PC-3 (cell line): ENCODE data around the gene AMT. TPM values are rescaled to one million over a fixed set of nuclear protein-coding genes. Genes with fewer than 3 reads are reported as not detected.

Experiments
- ATAC-seq: fragments of 200-7000 bp; cut with Tn5 transposase; 2 replicates; pipeline ENCODE4 v1.9.1; 2020; ENCODE audit warnings: mild to moderate bottlenecking, moderate library complexity
- BruUV-seq: library from RNA; stranded (reverse); fragments of 400-500 nt; replicated peaks from 2 replicates; lab custom pipeline; 2021; lab: Mats Ljungman, UMichigan
- CTCF ChIA-PET: fragments of 300-600 bp; sonication (Branson Sonifier 250); formaldehyde crosslinking; loops from one replicate; lab custom pipeline; 2022; ENCODE audit warnings: antibody characterized with exemption; lab: Charles Lee
- POLR2A ChIA-PET: fragments of 300-600 bp; sonication (Branson Sonifier 250); formaldehyde crosslinking; loops from one replicate; lab custom pipeline; 2022; ENCODE audit warnings: antibody characterized with exemption; ENCODE audit not compliant: unreplicated experiment; lab: Charles Lee
- DNase-seq: peaks from one replicate; pipeline ENCODE4 v3.0.0-alpha.2; 2015
- H2AFZ ChIP-seq: fragments of 300-600 bp; sonication (generic); 2 replicates; pipeline ENCODE4 v1.6.0; 2016; ENCODE audit warnings: antibody characterized with exemption, low read length
- H3F3A ChIP-seq: fragments of 300-600 bp; sonication (generic); one replicate; pipeline ENCODE4 v1.6.0; 2017; ENCODE audit warnings: antibody characterized with exemption, low read length, control low read depth, mild to moderate bottlenecking; ENCODE audit not compliant: unreplicated experiment
- H3K27ac ChIP-seq: fragments of 300-600 bp; sonication (generic); 2 replicates; pipeline ENCODE4 v1.5.1; 2016; ENCODE audit warnings: mild to moderate bottlenecking, low read length
- H3K27me3 ChIP-seq: fragments of 300-600 bp; sonication (generic); 2 replicates; pipeline ENCODE4 v1.6.1; 2016; ENCODE audit warnings: low read length, mixed read lengths
- H3K36me3 ChIP-seq: fragments of 300-600 bp; sonication (generic); 2 replicates; pipeline ENCODE4 v1.6.1; 2016; ENCODE audit warnings: low read depth, mixed run types, low read length, mixed read lengths
- H3K4me1 ChIP-seq: fragments of 300-600 bp; sonication (generic); 2 replicates; pipeline ENCODE4 v1.5.1; 2016; ENCODE audit warnings: low read length; ENCODE audit not compliant: insufficient read depth
- H3K4me2 ChIP-seq: fragments of 300-600 bp; sonication (generic); 2 replicates; pipeline ENCODE4 v1.6.0; 2016; ENCODE audit warnings: low read length
- H3K4me3 ChIP-seq: fragments of 300-600 bp; sonication (generic); 2 replicates; pipeline ENCODE4 v1.5.1; 2016; ENCODE audit warnings: mild to moderate bottlenecking, low read length, mixed read lengths
- H3K79me2 ChIP-seq: fragments of 300-600 bp; sonication (generic); 2 replicates; pipeline ENCODE4 v1.6.1; 2017; ENCODE audit warnings: low read length, mixed read lengths
- H3K9ac ChIP-seq: fragments of 300-600 bp; sonication (generic); 2 replicates; pipeline ENCODE4 v1.6.0; 2016; ENCODE audit warnings: mild to moderate bottlenecking, low read length
- H3K9me2 ChIP-seq: fragments of 300-600 bp; sonication (generic); replicated peaks from 2 replicates; pipeline ENCODE4 v1.6.1; 2016; ENCODE audit warnings: mixed run types, low read length, mixed read lengths
- H3K9me3 ChIP-seq: fragments of 300-600 bp; sonication (generic); 2 replicates; pipeline ENCODE4 v1.6.1; 2016; ENCODE audit warnings: low read length, mixed read lengths
- H4K20me1 ChIP-seq: fragments of 300-600 bp; sonication (generic); 2 replicates; pipeline ENCODE4 v1.6.1; 2016; ENCODE audit warnings: low read length, mixed read lengths
- CTCF ChIP-seq: fragments of 300-600 bp; sonication (generic); conservative IDR thresholded peaks from 2 replicates; pipeline ENCODE4 v1.5.1; 2017; ENCODE audit warnings: antibody characterized with exemption, low read depth, mild to moderate bottlenecking, low read length
- EZH2 ChIP-seq: fragments of 300-600 bp; sonication (generic); IDR thresholded peaks from one replicate; pipeline ENCODE4 v1.6.1; 2017; ENCODE audit warnings: antibody characterized with exemption, mild to moderate bottlenecking, low read length; ENCODE audit not compliant: unreplicated experiment
- EZH2phosphoT487 ChIP-seq: fragments of 300-600 bp; sonication (generic); IDR thresholded peaks from 2 replicates; pipeline ENCODE4 v1.6.1; 2018; ENCODE audit warnings: mild to moderate bottlenecking, antibody characterized with exemption, low read length, borderline replicate concordance
- intact Hi-C: fragments of 100-400 bp; cut with micrococcal nuclease; formaldehyde crosslinking; loops from 2 replicates; pipeline ENCODE4 v1.9.0; 2023
- total RNA-seq: library from RNA; depleted of rRNA; stranded (reverse); fragments of >200 nt; gene quantifications from 2 replicates; pipeline ENCODE4 v1.2.3, GENCODE V29; 2014

Gene AMT
- total RNA-seq, 1 experiment from 2014 or later, result 1.8 TPM

- peak overlapping the region; percentile 72 for H3K4me3 ChIP-seq
- H3K36me3 ChIP-seq, result no peaks in the 10 kb centered on the region
- H2AFZ ChIP-seq, result peak overlapping the region; percentile 98
- no peaks in the 10 kb centered on the region for H3K79me2 ChIP-seq
- BruUV-seq, result TSS peak; percentile 84
- H3K27ac ChIP-seq, result no peak overlapping the region
- no peaks in the 10 kb centered on the region for H3K9me3 ChIP-seq
- ChIA-PET CTCF (interaction anchor here (1.0 to 1.4 kb wide), 2 partner anchors 20 to 104 kb away, joined by 5 read pairs; no protein-coding TSS in a partner anchor), POLR2A (interaction anchor here (0.6 to 1.0 kb wide), 3 partner anchors 17 to 496 kb away, joined by 3 to 7 read pairs (median 4); partner anchors contain the start of gene RHOA)
- no peaks in the 10 kb centered on the region for H3K27me3 ChIP-seq
- no peaks in the 10 kb centered on the region for H3K9me2 ChIP-seq
- no peaks in the 10 kb centered on the region for H4K20me1 ChIP-seq
- DNase-seq (no peak), ATAC-seq (peak; percentile 3; the same call in 1 of the 2 replicates)
- H3K9ac ChIP-seq, result peak overlapping the region; percentile 85
- H3F3A ChIP-seq, result no peaks in the 10 kb centered on the region
- no peak for TF ChIP-seq CTCF
- TF ChIP-seq EZH2, result no peak
- no peak for TF ChIP-seq EZH2phosphoT487
- H3K4me1 ChIP-seq, result peaks cover 5% of the 10 kb centered on the region; the same call in 1 of the 2 replicates
- intact Hi-C loops, result loop anchor here (1.0 kb wide), 1 partner anchor 41 kb away; no protein-coding TSS in a partner anchor
- peak overlapping the region; percentile 80 for H3K4me2 ChIP-seq
Measured at GRCh38 chr3:49428752-49429080, 6.4 kb upstream of the AMT start.

GRCh38 chr3:49427586-49427985, 5.3 kb upstream of the AMT start:
- no peak overlapping the region for H3K4me3 ChIP-seq
- BruUV-seq, result no TSS peak
- ATAC-seq (no peak), DNase-seq (no peak)
- H3K4me1 ChIP-seq, result peaks cover 5% of the 10 kb centered on the region; the same call in 1 of the 2 replicates
- H3K9me3 ChIP-seq, result no peaks in the 10 kb centered on the region
- H3K36me3 ChIP-seq, result no peaks in the 10 kb centered on the region
- H3K9ac ChIP-seq, result no peak overlapping the region
- H3K79me2 ChIP-seq, result no peaks in the 10 kb centered on the region
- no peak overlapping the region for H2AFZ ChIP-seq
- H3K4me2 ChIP-seq, result no peak overlapping the region
- no peak for TF ChIP-seq CTCF
- no peak for TF ChIP-seq EZH2
- no peak for TF ChIP-seq EZH2phosphoT487
- H4K20me1 ChIP-seq, result no peaks in the 10 kb centered on the region
- H3F3A ChIP-seq, result no peaks in the 10 kb centered on the region
- H3K9me2 ChIP-seq, result no peaks in the 10 kb centered on the region
- intact Hi-C loops, result no loop called here
- no peaks in the 10 kb centered on the region for H3K27me3 ChIP-seq
- H3K27ac ChIP-seq, result no peak overlapping the region
- ChIA-PET POLR2A (no interaction called here), CTCF (no interaction called here)

- no peaks in the 10 kb centered on the region for H3K9me3 ChIP-seq
- no TSS peak for BruUV-seq
- no peak for TF ChIP-seq EZH2phosphoT487
- POLR2A ChIA-PET, result no interaction called here
- no peak overlapping the region for H3K4me2 ChIP-seq
- no peak overlapping the region for H2AFZ ChIP-seq
- DNase-seq, result no peak
- peaks cover 20% of the 10 kb centered on the region for H3K4me1 ChIP-seq
- H3K36me3 ChIP-seq, result no peaks in the 10 kb centered on the region
- H3K9ac ChIP-seq, result no peak overlapping the region
- ATAC-seq, result no peak
- no peaks in the 10 kb centered on the region for H3K79me2 ChIP-seq
- H3K27me3 ChIP-seq, result no peaks in the 10 kb centered on the region
- H3F3A ChIP-seq, result peaks cover 6% of the 10 kb centered on the region
- H3K9me2 ChIP-seq, result no peaks in the 10 kb centered on the region
- CTCF ChIA-PET, result no interaction called here
- H4K20me1 ChIP-seq, result no peaks in the 10 kb centered on the region
- intact Hi-C loops, result no loop called here
- no peak overlapping the region for H3K4me3 ChIP-seq
- H3K27ac ChIP-seq, result no peak overlapping the region
Measured at GRCh38 chr3:49424816-49425215, 2.5 kb upstream of the AMT start.
